NCI-H2196 treated with DMSO at 0.1 percent for 48 hours (cell line): ENCODE results near the gene MAD1L1.
"Not testable (repeated sequence)": the region's sequence is repeated elsewhere in the genome, so short reads cannot be mapped to it uniquely, and the experiment has no call there.

Experiments
- DNase-seq: peaks from one replicate; lab custom pipeline; 2025; ENCODE audit not compliant: unreplicated experiment; lab: John Stamatoyannopoulos, UW

The MAD1L1 gene

DNA sequence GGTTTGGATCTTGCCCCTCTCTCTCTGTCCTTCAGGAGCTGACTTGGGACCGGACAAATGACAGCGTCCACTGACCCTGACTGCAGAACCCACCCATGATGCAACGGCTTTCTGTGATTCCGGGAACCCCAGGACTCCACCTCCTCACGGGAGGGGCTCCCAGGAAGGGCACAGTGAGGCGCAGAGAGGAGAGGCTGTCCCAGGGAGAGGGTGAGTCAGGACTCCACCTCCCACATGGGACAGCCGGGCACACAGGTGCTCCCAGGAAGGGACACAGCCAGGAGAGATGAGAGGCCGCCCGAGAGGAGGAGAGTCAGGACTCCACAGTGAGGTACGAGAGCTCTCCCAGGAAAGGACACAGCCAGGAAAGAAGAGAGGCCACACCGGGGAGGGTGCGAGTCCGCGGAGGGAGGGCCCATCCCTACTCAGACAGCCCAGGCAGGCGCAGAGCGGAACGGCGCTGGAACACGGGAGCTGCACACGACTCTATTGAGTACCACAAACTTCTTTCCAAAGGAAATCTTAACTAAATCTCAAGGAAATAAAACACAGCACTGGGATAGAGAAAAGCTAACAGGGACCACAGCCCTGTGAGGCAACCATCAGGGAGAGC, 162.5 kb downstream of the MAD1L1 start:
- no peak for DNase-seq

DNA sequence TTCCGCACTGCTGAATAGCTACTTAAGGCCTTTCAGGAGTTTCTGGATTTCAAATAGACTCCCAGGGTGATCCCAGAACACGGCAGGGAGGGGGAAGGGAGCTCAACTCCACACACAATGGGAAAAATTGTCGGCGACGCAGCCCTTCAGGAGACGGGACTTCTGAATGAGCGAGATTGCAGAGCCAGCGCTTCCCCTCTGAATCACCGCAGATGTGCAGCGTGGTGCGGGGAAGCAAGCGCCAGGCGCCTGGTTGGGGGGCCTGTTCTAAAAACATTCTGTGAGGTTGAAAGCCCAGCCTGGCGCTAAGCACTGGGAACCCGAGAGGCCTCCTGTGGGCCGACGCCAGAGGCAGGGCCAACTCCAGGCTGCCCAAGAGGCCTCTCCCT, 163.3 kb downstream of the MAD1L1 start:
- DNase-seq, result no peak

DNA sequence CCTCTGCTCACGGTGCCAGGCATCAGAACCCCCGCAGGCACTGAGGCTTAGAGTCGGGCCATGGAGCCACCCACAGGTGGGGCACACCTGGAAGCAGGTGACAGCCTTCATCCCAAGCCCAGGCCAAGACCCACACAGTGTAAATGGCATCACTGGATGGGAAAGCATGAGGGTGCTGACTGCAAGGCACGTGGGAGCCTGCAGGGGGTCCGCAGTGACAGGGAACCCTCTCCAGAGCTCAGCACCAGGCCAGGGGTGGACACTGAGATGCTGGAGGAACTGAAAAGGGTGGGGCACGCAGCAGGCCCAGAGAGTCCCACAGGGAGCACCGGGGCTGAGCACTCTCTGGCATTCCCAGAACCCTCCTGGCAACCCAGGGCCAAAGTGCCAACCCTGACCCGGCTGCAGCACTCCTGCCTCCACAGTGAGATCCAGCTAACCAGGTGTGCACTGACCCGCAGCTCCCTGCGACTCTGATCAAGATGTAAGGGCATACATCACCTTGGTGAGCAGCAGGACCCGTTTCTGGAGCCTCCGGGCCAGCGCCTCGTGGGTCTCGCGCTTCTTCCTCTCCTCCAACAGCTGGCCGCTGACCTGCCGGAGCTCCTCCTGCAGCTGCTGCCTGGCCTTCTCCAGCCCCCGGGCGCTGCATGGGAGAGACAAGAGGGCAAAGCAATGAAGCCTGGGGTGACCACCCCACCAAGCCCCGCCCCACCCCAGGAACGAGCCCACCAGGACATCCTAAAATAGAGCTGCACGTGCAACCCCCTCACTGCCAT, 163.9 kb downstream of the MAD1L1 start:
- DNase-seq, result no peak

DNA sequence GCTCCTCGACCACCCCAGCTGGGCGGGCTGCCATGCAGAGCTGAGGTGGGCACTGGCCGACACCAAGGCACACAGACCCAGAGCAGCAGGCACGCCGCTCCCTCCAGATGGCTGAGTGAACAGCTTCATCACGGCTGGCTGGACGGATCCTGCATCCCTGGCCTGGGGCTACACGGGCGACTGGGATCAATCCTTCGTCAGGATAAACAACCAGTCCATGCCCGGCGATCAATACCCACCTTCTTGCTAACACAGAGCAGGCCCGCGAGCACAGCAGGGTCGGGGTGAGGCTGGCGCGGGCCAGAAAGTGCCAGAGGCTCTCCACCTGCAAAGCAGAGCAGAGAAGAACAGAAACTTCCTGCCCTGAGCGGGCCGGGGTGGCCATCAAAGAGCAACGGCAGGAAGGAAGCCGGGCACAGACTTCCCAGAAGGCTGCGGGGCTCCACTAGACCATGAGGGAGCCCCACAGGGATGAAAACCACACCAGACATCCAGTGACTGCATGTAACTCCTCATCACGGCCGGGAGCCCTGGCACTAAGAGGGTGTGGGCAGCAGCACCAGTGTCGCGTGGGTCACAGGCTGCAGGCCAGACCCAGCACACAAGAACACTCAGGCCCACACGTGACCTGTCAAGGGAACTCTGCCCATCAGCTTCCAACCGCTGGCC, 166.4 kb downstream of the MAD1L1 start:
- DNase-seq, result no peak

DNA sequence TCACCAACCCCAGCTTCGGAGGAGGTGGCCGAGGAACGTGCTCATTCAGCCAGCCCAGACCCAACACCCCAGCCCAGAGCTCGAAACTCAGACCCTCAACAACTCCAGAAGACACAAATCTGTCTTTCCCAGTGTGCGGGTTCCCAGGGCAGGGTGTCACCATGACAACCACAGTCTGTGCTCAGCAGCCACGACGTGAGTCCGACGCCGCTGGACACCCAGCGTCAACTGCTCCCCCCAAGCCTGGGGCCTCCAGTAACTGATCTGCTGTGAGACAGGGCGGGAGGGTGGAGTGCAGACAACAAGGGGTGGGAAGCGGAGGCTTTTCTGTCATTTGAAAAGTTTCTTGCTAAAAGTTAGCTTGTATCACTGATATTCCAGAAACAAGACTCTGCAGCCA, 167.2 kb downstream of the MAD1L1 start:
- DNase-seq, result no peak

DNA sequence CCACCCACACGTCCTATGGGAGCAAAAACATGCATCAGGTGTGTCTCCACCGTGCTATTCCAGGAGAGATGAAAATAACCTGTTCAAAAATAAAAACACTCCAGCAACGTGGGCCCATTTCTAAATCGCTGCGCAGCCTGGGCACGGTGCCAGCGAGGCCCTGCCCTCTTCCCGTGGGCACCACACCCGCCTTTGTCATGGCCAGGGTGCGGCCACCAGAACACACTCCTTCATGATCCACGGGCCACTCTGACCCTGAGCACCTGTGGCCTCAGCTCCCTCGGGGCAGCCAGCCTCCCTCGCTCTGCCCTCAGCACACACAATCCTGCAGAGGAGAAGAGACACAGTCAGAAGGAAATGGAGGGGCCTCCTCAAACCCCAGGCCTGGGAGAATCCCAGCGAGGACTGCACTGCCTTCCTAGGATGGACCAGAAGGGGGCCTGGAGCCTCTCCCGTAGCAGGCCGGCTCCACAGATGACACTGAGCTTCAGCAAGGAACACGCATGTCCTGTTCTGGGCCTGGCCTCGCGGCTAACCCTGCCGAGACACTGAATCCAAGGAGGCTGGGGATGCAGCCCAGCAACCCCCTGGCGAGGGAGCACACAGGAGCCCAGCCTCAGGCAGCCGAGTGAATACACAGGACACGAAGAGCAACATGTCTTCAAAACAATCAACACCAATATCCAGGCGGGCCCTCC, 169.0 kb downstream of the MAD1L1 start:
- DNase-seq, result no peak

DNA sequence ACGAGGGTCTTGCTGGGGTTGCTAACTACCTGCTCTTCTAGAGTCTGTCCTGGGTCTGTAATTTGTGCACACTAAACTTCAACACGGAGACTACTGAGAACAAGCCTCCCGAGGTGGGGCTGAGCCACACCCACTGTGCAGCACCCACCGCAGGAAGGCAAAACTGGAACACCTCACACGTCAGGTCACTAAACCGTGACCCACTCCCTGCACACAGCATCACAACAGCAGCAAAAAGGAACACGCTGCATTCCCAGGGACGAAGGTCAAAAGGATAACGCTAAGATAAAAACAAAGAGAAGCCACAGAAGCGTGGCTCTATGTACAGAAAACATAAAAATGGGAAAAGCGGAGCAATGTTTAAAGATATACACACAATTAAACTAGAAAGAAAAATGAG, 170.1 kb downstream of the MAD1L1 start:
- no peak for DNase-seq

DNA sequence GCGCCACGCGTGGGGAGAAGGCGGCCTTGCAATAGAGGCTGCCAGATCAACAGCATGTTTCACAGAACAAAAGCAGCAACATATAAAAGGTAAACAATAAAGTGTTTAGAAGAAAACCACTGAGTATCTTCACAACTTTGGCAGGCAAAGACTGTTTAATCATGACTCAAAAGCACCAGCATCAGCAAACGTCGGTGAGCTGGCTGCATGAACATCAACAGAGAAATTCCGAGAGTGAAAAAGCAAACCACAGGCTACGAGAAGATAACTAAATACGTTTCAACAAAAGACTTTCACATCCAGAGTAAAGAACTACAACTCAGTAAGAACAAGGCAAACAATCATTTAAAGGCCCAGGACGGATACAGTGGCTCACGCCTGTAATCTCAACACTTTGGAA, 172.0 kb downstream of the MAD1L1 start:
- no peak for DNase-seq

DNA sequence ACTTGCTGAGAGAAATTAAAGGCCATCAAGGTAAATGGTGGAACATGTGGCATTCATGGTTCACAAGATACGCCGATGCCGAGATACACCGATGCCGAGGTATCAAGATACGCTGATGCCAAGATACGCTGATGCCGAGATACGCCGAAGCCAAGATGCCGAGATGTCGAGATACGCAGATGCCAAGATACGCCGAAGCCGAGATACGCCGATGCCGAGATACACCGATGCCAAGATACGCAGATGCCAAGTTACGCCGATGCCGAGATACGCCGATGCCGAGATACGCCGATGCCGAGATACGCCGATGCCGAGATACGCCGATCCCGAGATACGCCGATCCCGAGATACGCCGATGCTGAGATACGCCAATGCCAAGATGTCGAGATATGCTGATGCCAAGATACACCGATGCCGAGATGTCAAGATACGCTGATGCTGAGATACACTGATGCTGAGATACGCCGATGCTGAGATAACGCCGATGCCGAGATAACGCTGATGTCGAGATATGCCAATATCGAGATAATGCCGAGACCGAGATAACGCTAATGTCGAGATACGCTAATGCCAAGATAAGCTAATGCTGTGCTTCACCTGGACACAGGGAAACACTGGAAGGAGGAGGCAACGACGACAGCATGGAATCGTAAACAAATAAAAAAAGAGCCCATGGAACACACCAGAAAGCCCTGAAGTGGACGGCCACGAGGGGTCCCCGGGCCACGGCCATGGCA, 172.6 kb downstream of the MAD1L1 start:
- DNase-seq, result no peak

DNA sequence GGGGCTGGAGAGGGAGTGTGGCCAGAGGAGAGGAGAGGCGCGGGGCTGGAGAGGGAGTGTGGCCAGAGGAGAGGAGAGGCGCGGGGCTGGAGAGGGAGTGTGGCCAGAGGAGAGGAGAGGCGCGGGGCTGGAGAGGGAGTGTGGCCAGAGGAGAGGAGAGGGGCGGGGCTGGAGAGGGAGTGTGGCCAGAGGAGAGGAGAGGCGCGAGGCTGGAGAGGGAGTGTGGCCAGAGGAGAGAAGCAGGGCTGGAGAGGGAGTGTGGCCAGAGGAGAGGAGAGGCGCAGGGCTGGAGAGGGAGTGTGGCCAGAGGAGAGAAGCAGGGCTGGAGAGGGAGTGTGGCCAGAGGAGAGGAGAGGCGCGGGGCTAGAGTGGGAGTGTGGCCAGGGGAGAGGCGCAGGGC, 174.5 kb downstream of the MAD1L1 start:
- not testable (repeated sequence) for DNase-seq

DNA sequence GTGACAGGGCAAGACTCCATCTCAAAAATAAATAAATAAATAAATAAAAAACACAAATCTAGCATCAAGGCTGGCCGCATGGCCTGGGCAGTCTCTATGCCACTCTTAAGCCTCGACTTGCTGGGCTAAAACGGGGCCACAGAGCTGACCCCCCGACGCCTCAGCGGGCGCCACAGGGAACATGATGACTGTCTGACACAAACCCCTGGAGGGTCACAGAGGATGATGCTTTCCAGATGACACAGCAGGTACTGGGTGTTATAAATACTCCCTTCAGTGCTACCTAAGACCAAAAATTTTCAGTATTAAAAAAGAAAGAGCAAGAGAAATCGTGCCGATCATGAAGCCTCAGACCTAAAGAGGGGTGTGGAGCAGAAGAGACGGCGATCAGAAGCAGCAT, 176.8 kb downstream of the MAD1L1 start:
- no peak for DNase-seq

DNA sequence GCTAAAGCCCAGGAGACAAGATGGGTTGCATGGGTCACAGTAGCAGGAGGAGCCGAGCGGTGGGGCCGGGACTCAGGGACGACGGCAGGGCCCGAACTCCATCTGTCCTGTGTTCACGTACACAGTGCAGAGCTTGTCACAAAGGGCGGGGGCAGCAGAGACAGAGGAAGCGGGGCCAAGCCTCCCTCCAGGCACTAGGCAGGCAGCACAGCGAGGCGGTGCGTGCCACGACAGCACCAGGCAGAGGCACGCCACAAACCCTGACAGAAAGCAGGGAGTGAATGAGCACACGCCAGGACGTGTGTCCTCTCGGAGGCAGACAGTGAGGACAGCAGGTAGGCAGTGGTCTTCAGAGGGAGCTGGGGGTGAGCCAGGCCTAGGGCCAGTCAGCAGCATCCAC, 177.8 kb downstream of the MAD1L1 start:
- no peak for DNase-seq

DNA sequence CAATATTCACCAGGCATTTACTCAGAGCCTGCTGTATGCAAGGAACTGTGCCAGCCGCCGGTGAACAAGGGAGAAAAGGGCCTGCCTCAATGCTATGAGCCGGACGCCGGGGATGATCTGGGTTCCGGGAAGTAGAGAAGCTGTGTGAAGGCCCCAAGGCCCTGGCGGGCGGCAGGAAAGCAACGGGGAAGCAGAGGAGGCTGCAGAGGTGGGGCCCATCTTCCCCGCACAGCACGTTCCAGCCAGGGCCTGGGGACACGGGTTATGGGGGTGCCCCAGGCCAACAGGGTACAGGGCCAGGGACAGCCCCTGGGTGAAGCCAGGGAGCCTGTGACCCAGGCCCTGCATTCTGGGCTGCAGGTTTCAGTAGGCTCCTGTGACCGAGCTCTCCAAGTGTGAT, 179.3 kb downstream of the MAD1L1 start:
- DNase-seq, result no peak

DNA sequence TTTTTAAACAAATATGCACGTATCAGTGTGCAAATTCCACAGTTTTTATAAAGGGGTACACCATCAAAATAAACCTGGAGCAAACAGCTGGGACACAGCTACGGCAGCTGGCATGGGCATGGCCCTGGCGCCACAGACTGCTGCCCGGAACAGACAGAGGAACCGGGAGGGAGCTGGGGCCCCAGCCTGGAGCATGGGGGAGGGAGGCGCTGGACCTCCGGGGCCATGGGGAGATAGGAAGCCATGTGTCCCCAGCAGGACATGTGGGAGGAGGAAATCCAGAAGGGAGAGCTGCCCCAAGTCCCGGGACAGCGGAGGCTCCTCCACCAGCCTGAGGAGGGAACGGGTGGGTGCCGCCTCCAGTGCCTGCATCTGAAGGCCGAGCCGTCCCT, 180.1 kb downstream of the MAD1L1 start:
- DNase-seq, result no peak

DNA sequence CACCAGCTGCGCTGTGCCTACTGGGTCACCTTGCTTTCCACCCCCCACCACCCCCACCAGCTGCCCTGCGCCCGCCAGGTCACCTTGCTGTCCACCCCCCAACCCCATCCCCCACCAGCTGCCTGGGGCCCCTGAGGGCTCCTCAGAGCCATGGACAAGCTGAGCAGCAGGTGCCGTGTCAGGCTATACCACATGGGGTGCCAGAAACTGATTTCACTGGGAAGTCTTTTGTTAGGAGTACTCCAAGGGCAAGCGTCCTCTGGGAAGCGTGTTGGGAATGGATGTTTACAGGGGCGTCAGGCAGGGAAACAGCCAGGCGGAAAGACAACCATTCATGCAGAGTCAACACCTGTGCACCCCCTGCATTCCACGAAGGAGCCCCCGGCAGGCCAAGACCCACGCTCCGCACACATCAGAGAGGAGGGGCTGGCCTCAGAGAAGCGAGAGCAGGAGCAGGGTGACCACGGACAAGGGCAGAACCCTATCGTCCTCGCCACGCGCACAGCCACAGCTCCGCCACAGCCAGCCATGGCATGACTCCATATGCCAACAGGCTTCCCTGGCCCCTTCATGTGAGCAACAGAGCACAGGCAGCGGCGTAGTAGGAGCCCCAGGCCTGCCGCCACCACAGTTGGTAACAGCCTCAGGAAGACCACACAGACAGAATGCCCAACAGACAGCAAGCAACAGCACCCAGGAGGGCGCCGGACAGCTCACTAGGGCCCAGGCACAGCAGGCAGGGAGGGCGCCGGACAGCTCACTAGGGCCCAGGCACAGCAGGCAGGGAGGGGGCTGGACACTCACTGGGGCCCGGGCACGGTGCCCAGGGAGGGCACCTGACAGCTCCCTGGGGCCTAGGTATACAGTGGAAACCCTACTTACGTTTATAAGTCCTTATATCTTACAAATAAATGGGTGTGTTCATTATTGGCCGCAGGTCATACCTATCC, 180.8 kb downstream of the MAD1L1 start:
- DNase-seq, result no peak

DNA sequence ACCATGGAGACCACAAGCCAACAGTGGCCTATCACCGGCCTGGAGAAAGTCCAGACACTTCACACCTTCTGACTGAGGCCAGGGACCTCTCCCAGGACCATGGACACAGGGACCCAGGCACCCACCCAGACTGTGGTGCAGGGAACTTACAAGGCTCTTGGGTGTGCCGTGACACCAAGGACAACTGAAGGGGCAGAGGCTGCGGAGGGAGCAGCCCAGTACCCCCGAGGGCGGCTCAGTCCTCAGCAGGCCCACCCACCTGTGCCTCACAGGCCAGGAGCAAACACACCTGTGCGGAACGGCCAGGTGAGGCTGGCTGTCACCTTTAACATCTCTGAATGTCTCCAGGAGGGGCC, 182.3 kb downstream of the MAD1L1 start:
- DNase-seq, result no peak

DNA sequence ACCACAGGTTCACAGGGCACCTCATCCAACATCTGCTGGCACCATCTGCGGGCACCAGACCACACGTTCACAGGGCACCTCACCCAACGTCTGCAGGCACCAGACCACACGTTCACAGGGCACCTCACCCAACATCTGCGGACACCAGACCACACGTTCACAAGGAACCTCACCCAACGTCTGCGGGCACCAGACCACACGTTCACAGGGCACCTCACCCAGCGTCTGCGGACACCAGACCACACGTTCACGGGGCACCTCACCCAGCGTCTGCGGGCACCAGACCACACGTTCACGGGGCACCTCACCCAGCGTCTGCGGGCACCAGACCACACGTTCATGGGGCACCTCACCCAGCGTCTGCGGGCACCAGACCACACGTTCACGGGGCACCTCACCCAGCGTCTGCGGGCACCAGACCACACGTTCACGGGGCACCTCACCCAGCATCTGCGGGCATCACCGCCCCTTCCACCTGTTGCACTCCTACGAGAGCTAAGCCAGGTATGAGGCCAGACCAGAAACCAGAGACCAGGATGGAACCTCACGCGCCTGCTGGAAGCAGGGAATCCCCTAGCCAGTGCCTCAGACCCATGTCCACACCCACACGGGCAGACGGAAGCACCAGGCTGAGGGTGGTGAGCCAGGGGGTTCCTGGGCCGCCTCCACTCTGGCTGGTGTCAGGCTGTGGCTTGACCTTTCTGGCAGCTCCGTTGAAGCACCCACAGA, 182.8 kb downstream of the MAD1L1 start:
- DNase-seq, result no peak

DNA sequence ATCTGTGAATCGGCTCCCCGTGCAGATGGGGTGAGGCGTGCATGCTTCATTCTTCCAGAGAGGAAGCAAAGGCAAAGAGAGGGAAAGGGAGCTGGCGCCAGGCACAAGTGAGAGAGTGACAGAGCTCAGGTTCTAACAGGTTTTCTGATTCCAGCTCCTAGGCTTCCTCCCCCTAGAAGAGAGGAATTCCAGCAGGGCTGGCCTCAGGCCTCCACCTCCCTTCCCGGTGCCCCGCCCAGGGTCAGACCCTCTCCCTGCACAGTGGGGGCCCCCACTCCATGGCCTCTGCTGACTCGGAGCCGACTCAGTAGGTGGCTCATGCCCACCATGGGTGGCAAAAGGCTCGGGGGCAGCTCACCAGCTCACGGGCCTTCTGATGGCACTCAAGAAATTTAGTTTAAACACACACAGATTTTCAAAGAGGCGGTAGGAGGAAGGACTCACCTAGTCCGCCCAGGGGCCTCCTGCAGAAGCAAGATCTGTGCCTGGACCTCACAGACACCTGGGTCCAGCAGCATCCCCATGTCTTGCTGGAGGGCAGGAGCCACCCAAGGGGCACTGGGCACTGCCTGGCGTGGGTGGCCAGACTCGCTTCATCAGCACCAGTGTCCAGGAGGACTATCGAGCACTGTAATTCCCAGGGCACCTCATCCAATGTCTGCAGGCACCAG, 183.5 kb downstream of the MAD1L1 start:
- no peak for DNase-seq

DNA sequence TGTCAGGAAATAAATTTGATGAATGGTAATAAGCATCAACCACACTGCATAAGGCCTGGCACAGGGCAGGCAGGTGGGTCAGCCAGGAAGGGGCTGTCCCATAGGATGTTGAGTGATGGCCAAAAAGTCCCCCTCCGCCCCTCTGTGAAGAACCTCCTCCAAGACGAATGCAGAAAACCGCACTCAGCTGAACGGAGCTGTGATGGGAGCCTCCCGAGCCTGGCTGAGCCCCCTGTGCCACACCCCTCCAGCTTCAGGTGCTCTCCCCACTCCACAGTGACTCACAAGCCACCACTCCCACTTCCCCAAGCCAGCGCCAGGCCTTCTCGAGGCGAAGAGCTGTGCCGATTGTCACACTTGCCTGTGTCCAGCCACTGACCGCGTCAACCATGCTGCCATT, 184.2 kb downstream of the MAD1L1 start:
- DNase-seq, result no peak
